Uterus (tissue), 2 donors: ENCODE data around the gene PKD1L1.

Experiments
- CTCF ChIP-seq, 4 experiments: fragments of 200-600 bp in 2 of 4; fragments of 450-650 bp in 2 of 4; sonication (generic) in 2 of 4; IDR thresholded peaks; one replicate each; pipeline ENCODE4 v1.5.1; 2016 to 2019; ENCODE audit warnings: antibody characterized with exemption in 4 of 4, mild to moderate bottlenecking in 2 of 4, moderate library complexity in 1 of 4
- POLR2A ChIP-seq, 2 donors: fragments of 450-650 bp; IDR thresholded peaks; one replicate each; pipeline ENCODE4 v1.6.1; 2016; ENCODE audit warnings: antibody characterized with exemption in 2 of 2, mild to moderate bottlenecking in 1 of 2, moderate library complexity in 1 of 2

GRCh38 chr7:47826754-47827153 lies 121.5 kb downstream of the PKD1L1 start:
- TF ChIP-seq CTCF (IDR thresholded peaks at IDR 0.05) (no peak), POLR2A (IDR thresholded peaks at IDR 0.05) (no peak)
